Adipocyte (in vitro differentiated cells): ENCODE data around the gene UQCRHL.

Experiments
- DNase-seq: peaks from one replicate; pipeline ENCODE4 v3.0.0-alpha.2; 2015; ENCODE audit warnings: low read depth
- H3K27me3 ChIP-seq: replicated peaks from 2 replicates; pipeline ENCODE4 v1.7.0; 2013; ENCODE audit warnings: mild to moderate bottlenecking, low read length, moderate library complexity; ENCODE audit not compliant: control insufficient read depth, insufficient read depth
- H3K36me3 ChIP-seq: 2 replicates; pipeline ENCODE4 v1.7.0; 2013; ENCODE audit warnings: low read length, mild to moderate bottlenecking, moderate library complexity; ENCODE audit not compliant: control insufficient read depth, insufficient read depth, severe bottlenecking
- H3K4me1 ChIP-seq: 2 replicates; pipeline ENCODE4 v1.7.0; 2013; ENCODE audit warnings: mild to moderate bottlenecking, low read length, moderate library complexity; ENCODE audit not compliant: control insufficient read depth, insufficient read depth
- H3K4me3 ChIP-seq: 2 replicates; pipeline ENCODE4 v1.7.0; 2013; ENCODE audit warnings: mild to moderate bottlenecking, low read length, moderate library complexity
- H3K9ac ChIP-seq: 2 replicates; pipeline ENCODE4 v1.7.0; 2013; ENCODE audit warnings: mild to moderate bottlenecking, low read length, moderate library complexity
- H3K9me3 ChIP-seq: 2 replicates; pipeline ENCODE4 v1.7.0; 2013; ENCODE audit warnings: mild to moderate bottlenecking, low read length, moderate library complexity; ENCODE audit not compliant: control insufficient read depth

The UQCRHL gene

GRCh38 chr1:15807121-15807520, 328 bp downstream of the UQCRHL start:
- Histone ChIP-seq H3K4me1 (peaks cover 34% of the 10 kb centered on the region), H3K4me3 (no peak overlapping the region), H3K9ac (no peak overlapping the region), H3K27me3 (no peaks in the 10 kb centered on the region), H3K36me3 (no peaks in the 10 kb centered on the region), H3K9me3 (no peaks in the 10 kb centered on the region)
- DNase-seq = no peak

- Histone ChIP-seq H3K36me3 (no peaks in the 10 kb centered on the region), H3K9ac (no peak overlapping the region), H3K9me3 (no peaks in the 10 kb centered on the region), H3K27me3 (no peaks in the 10 kb centered on the region), H3K4me3 (no peak overlapping the region), H3K4me1 (peaks cover 43% of the 10 kb centered on the region)
- DNase-seq = no peak
Measured at GRCh38 chr1:15804060-15804459, 3.4 kb downstream of the UQCRHL start.

- DNase-seq = peak; percentile 48
- Histone ChIP-seq H3K36me3 (no peaks in the 10 kb centered on the region), H3K4me1 (peaks cover 37% of the 10 kb centered on the region), H3K9ac (no peak overlapping the region), H3K27me3 (no peaks in the 10 kb centered on the region), H3K9me3 (no peaks in the 10 kb centered on the region), H3K4me3 (no peak overlapping the region)
Measured at GRCh38 chr1:15803380-15803779, 4.1 kb downstream of the UQCRHL start.

- no peaks in the 10 kb centered on the region for H3K27me3 ChIP-seq
- H3K36me3 ChIP-seq = no peaks in the 10 kb centered on the region
- peak overlapping the region; percentile 27 for H3K9ac ChIP-seq
- H3K4me1 ChIP-seq = peaks cover 44% of the 10 kb centered on the region
- no peaks in the 10 kb centered on the region for H3K9me3 ChIP-seq
- H3K4me3 ChIP-seq = no peak overlapping the region
- peak; percentile 52 for DNase-seq
Measured at GRCh38 chr1:15802234-15802965, 5.0 kb downstream of the UQCRHL start.

GRCh38 chr1:15799928-15800835, 7.3 kb downstream of the UQCRHL start:
- no peaks in the 10 kb centered on the region for H3K27me3 ChIP-seq
- no peaks in the 10 kb centered on the region for H3K36me3 ChIP-seq
- peaks cover 61% of the 10 kb centered on the region for H3K4me1 ChIP-seq
- peak overlapping the region; percentile 49 for H3K4me3 ChIP-seq
- H3K9ac ChIP-seq = peak overlapping the region; percentile 86
- DNase-seq = peak; percentile 55
- H3K9me3 ChIP-seq = no peaks in the 10 kb centered on the region

GRCh38 chr1:15799004-15799867, 8.2 kb downstream of the UQCRHL start:
- DNase-seq = peak; percentile 97
- Histone ChIP-seq H3K4me1 (peaks cover 69% of the 10 kb centered on the region), H3K27me3 (no peaks in the 10 kb centered on the region), H3K4me3 (peak overlapping the region; percentile 59), H3K36me3 (no peaks in the 10 kb centered on the region), H3K9ac (peak overlapping the region; percentile 86), H3K9me3 (no peaks in the 10 kb centered on the region)

GRCh38 chr1:15797614-15798390, 9.6 kb downstream of the UQCRHL start:
- Histone ChIP-seq H3K4me1 (peaks cover 69% of the 10 kb centered on the region), H3K9me3 (no peaks in the 10 kb centered on the region), H3K27me3 (no peaks in the 10 kb centered on the region), H3K36me3 (no peaks in the 10 kb centered on the region), H3K4me3 (no peak overlapping the region), H3K9ac (peak overlapping the region; percentile 30)
- no peak for DNase-seq

GRCh38 chr1:15796086-15796462, 11.4 kb downstream of the UQCRHL start:
- H3K9me3 ChIP-seq = no peaks in the 10 kb centered on the region
- H3K4me1 ChIP-seq = peaks cover 55% of the 10 kb centered on the region
- peak overlapping the region; percentile 48 for H3K4me3 ChIP-seq
- H3K27me3 ChIP-seq = no peaks in the 10 kb centered on the region
- H3K9ac ChIP-seq = peak overlapping the region; percentile 60
- no peak for DNase-seq
- H3K36me3 ChIP-seq = no peaks in the 10 kb centered on the region

- H3K36me3 ChIP-seq = no peaks in the 10 kb centered on the region
- no peak overlapping the region for H3K4me3 ChIP-seq
- no peak overlapping the region for H3K9ac ChIP-seq
- H3K27me3 ChIP-seq = no peaks in the 10 kb centered on the region
- peak; percentile 38 for DNase-seq
- peaks cover 21% of the 10 kb centered on the region for H3K4me1 ChIP-seq
- no peaks in the 10 kb centered on the region for H3K9me3 ChIP-seq
Measured at GRCh38 chr1:15788624-15789301, 18.7 kb downstream of the UQCRHL start.

- Histone ChIP-seq H3K9ac (no peak overlapping the region), H3K4me1 (peaks cover 18% of the 10 kb centered on the region), H3K36me3 (no peaks in the 10 kb centered on the region), H3K9me3 (no peaks in the 10 kb centered on the region), H3K27me3 (no peaks in the 10 kb centered on the region), H3K4me3 (no peak overlapping the region)
- no peak for DNase-seq
Measured at GRCh38 chr1:15786581-15786980, 20.9 kb downstream of the UQCRHL start.
